Heart right ventricle (tissue), 16 donors: Measurements from ENCODE around the gene UBL7. TPM values are rescaled to one million over a fixed set of nuclear protein-coding genes. Genes with fewer than 3 reads are reported as not detected.
A peak's percentile ranks its signal among the peaks of the same experiment; 100 is the strongest.

Experiments
- ATAC-seq, 8 donors: fragments of 200-7000 bp; cut with Tn5 transposase; one replicate each; pipeline ENCODE4 v1.9.1; 2020; ENCODE audit warnings: mild to moderate bottlenecking in 8 of 8, moderate library complexity in 8 of 8, moderate number of reproducible peaks in 1 of 8
- DNase-seq, 2 donors: peaks; one replicate each; pipeline ENCODE4 v3.0.0-alpha.2; 2020
- H3K27ac ChIP-seq, 10 donors: fragments of 200-600 bp; sonication (generic) in 2 of 10; one replicate each; pipeline versions ENCODE4 v1.5.0 to v1.8.0; 2020 to 2022; ENCODE audit warnings: mild to moderate bottlenecking in 3 of 10
- H3K27me3 ChIP-seq, 7 donors: fragments of 200-600 bp; one replicate each; pipeline ENCODE4 v1.8.0; 2021 to 2022; ENCODE audit warnings: mild to moderate bottlenecking in 2 of 7
- H3K36me3 ChIP-seq, 9 donors: fragments of 200-600 bp; sonication (generic) in 1 of 9; one replicate each; pipeline versions ENCODE4 v1.5.0 to v1.8.0; 2020 to 2022; ENCODE audit warnings: mild to moderate bottlenecking in 2 of 9
- H3K4me1 ChIP-seq, 9 donors: fragments of 200-600 bp; sonication (generic) in 1 of 9; one replicate each; pipeline versions ENCODE4 v1.5.0 to v1.8.0; 2020 to 2022; ENCODE audit warnings: mild to moderate bottlenecking in 4 of 9
- H3K4me3 ChIP-seq, 10 donors: fragments of 200-600 bp; sonication (generic) in 2 of 10; one replicate each; pipeline versions ENCODE4 v1.5.0 to v1.8.0; 2020 to 2022; ENCODE audit warnings: mild to moderate bottlenecking in 7 of 10, moderate library complexity in 2 of 10
- H3K9me3 ChIP-seq, 11 donors: fragments of 200-600 bp in 10 of 11; sonication (generic) in 2 of 11; one replicate each; pipeline versions ENCODE4 v1.5.0 to v1.8.0; 2013 to 2022; ENCODE audit warnings: mild to moderate bottlenecking in 2 of 11, control low read depth in 1 of 11, moderate library complexity in 1 of 11
- CTCF ChIP-seq, 9 donors: fragments of 200-600 bp; sonication (generic) in 2 of 9; IDR thresholded peaks; one replicate each; pipeline versions ENCODE4 v1.5.0 to v1.8.0; 2021 to 2022; ENCODE audit warnings: antibody characterized with exemption in 9 of 9, mild to moderate bottlenecking in 5 of 9, moderate library complexity in 1 of 9
- WGBS, 2 donors: extraction: QIAGEN DNeasy Blood & Tissue Kit; methylation state at CpG; one replicate each; pipeline ENCODE4 v1.1.7; 2013; ENCODE audit warnings: inconsistent platforms in 1 of 2; 5-methylcytosine and 5-hydroxymethylcytosine counted together
- intact Hi-C, 10 donors: fragments of 100-400 bp; cut with DNase I; formaldehyde crosslinking; loops; one replicate each; pipeline versions ENCODE4 v1.11.1 to v1.14.2; 2022
- polyA plus RNA-seq, 2 donors: library from polyadenylated mRNA; stranded (reverse); fragments of 200-250 nt; gene quantifications; one replicate each; pipeline ENCODE4 v1.2.3, GENCODE V29; 2013
- total RNA-seq, 10 donors: library from RNA; stranded (reverse); fragmentation: NEBNext Ultra II Directional in 3 of 10; extraction: Animal tissue kit (Norgen Biotek cat#: 25700) in 3 of 10; gene quantifications; one replicate each; pipeline versions ENCODE4 v1.2.1 to v1.2.4, GENCODE V29; 2021 to 2023
- donor health status: Arrhythmogenic right ventricular cardiomyopathy.
- donor health status: ischemic (EF 13 %, LVEDD 7.1; RV severe dilation, severe dysfunction).
- donor health status: healthy with polysubstance abuse.
- donor health status: DM: no; HTN: yes; CAD: no.
- donor health status: DM: no; HTN: no; CAD: no.
- donor health status: ischemic (EF 25% LVEDD 6.9; RV normal size, moderate dysfunction).
- donor health status: ischemic (EF 25% LVEDD 5.7; RV mildly dilated, moderate dysfunction).
- donor health status: healthy.
- donor health status: DM: yes; HTN: yes; CAD: no.
- donor health status: Ischemic cardiomyopathy.
- donor health status: ischemic (EF 35%, LVEDD 5.7; RV mildly dilated, moderate dysfunction).
- donor health status: nonischemic (EF 11% LVEDD 7.7; RV severe dilation, severe dysfunction).
- donor health status: DM: yes; HTN: yes; CAD: no.
- donor health status: PGD.
- donor health status: ischemic (EF 29% LVEDD 5.4; RV normal size, mild dysfunction).
- donor health status: nonischemic (EF 23%, LVEDD 6.1; RV moderate dilation, normal function).

UBL7 gene
- total and polyA plus RNA-seq, 12 donors: 47.0 to 56.6 (median 52.1) TPM

GRCh38 chr15:74445816-74446763, 14.9 kb downstream of the UBL7 start:
- 93 to 94% methylated on average over 9 of the region's 9 CpGs for WGBS, 2 donors
- no peak for DNase-seq
- Histone ChIP-seq H3K36me3 (peaks cover 0 to 69% (median 61%) of the 10 kb centered on the region in 9 donors), H3K27ac (no peak overlapping the region), H3K4me1 (peaks cover 0 to 34% (median 5%) of the 10 kb centered on the region in 9 donors), H3K4me3 (no peak overlapping the region), H3K27me3 (no peaks in the 10 kb centered on the region), H3K9me3 (no peaks in the 10 kb centered on the region)
- no peak for TF ChIP-seq CTCF (IDR thresholded peaks at IDR 0.05)
- ATAC-seq: no peak
- intact Hi-C loops: loop anchor here in 1 of 10 donors (10.0 kb wide), 1 partner anchor 49 kb away; no protein-coding TSS in a partner anchor

GRCh38 chr15:74444106-74445062, 16.6 kb downstream of the UBL7 start:
- Histone ChIP-seq H3K27ac (peak overlapping the region in 3 of 10 donors; percentile 3 to 47 (median 23)), H3K36me3 (peaks cover 0 to 52% (median 45%) of the 10 kb centered on the region in 9 donors), H3K27me3 (no peaks in the 10 kb centered on the region), H3K9me3 (no peaks in the 10 kb centered on the region), H3K4me1 (peaks cover 0 to 36% (median 5%) of the 10 kb centered on the region in 9 donors), H3K4me3 (no peak overlapping the region)
- ATAC-seq (peak in 4 of 8 donors; percentile 13 to 41 (median 24)), DNase-seq (no peak)
- intact Hi-C loops: loop anchor here in 2 of 10 donors (5.0 to 10.0 kb wide), 2 partner anchors 50 to 173 kb away; partner anchors contain the start of gene CLK3 (in 1 of the 2)
- TF ChIP-seq CTCF (IDR thresholded peaks at IDR 0.05): no peak
- WGBS, 2 donors: 44 to 54% methylated on average over 8 of the region's 8 CpGs

GRCh38 chr15:74443100-74443909, 17.7 kb downstream of the UBL7 start:
- intact Hi-C loops: loop anchor here in 2 of 10 donors (5.0 to 10.0 kb wide), 2 partner anchors 51 to 174 kb away; partner anchors contain the start of gene CLK3 (in 1 of the 2)
- Histone ChIP-seq H3K27ac (peak overlapping the region in 1 of 10 donors; percentile 20), H3K9me3 (no peaks in the 10 kb centered on the region), H3K27me3 (no peaks in the 10 kb centered on the region), H3K4me3 (no peak overlapping the region), H3K4me1 (peaks cover 0 to 36% (median 5%) of the 10 kb centered on the region in 9 donors), H3K36me3 (peaks cover 0 to 41% (median 35%) of the 10 kb centered on the region in 9 donors)
- DNase-seq: no peak
- no peak for TF ChIP-seq CTCF (IDR thresholded peaks at IDR 0.05)
- 79 to 83% methylated on average over 14 of the region's 14 CpGs for WGBS, 2 donors
- no peak for ATAC-seq
